ENCODE measurements around the gene CYB5R3.

CYB5R3 gene

GRCh38 chr22:42644422-42645340 is 4.5 kb downstream of the CYB5R3 start:
- DNase-seq = no peak

- DNase-seq = no peak
Observed at GRCh38 chr22:42643634-42644421, 5.4 kb downstream of the CYB5R3 start.

GRCh38 chr22:42642806-42643633 is 6.2 kb downstream of the CYB5R3 start:
- DNase-seq = no peak

- no peak for DNase-seq
Observed at GRCh38 chr22:42641801-42642413, 7.3 kb downstream of the CYB5R3 start.

- DNase-seq = no peak
Observed at GRCh38 chr22:42639541-42640241, 9.5 kb downstream of the CYB5R3 start.

- DNase-seq = no peak
Observed at GRCh38 chr22:42637555-42637954, 11.6 kb downstream of the CYB5R3 start.

- no peak for DNase-seq
Observed at GRCh38 chr22:42636506-42636905, 12.7 kb downstream of the CYB5R3 start.

- DNase-seq = no peak
Observed at GRCh38 chr22:42635531-42635930, 13.7 kb downstream of the CYB5R3 start.

GRCh38 chr22:42633013-42633412 is 16.2 kb downstream of the CYB5R3 start:
- DNase-seq = no peak

GRCh38 chr22:42632096-42632495 is 17.1 kb downstream of the CYB5R3 start:
- DNase-seq = no peak

GRCh38 chr22:42630901-42631602 is 18.1 kb downstream of the CYB5R3 start:
- no peak for DNase-seq

- DNase-seq = no peak
Observed at GRCh38 chr22:42630211-42630610, 19.0 kb downstream of the CYB5R3 start.

- no peak for DNase-seq
Observed at GRCh38 chr22:42627981-42628380, 21.2 kb downstream of the CYB5R3 start.

GRCh38 chr22:42626951-42627625 is 22.1 kb downstream of the CYB5R3 start:
- no peak for DNase-seq

GRCh38 chr22:42626431-42626830 is 22.8 kb downstream of the CYB5R3 start:
- DNase-seq = no peak

GRCh38 chr22:42625416-42625815 is 23.8 kb downstream of the CYB5R3 start:
- DNase-seq = no peak

GRCh38 chr22:42624551-42625106 is 24.6 kb downstream of the CYB5R3 start:
- DNase-seq = no peak

- DNase-seq = no peak
Observed at GRCh38 chr22:42623756-42624441, 25.3 kb downstream of the CYB5R3 start.

- no peak for DNase-seq
Observed at GRCh38 chr22:42623301-42623751, 25.9 kb downstream of the CYB5R3 start.

Data from NCI-H1694 (cell line).